ENCODE results near the gene OTOP2. TPM values are rescaled to one million over a fixed set of nuclear protein-coding genes. Genes with fewer than 3 reads are reported as not detected.

The OTOP2 gene
- total RNA-seq, 2 donors from 2014 or later, result not detected

DNA sequence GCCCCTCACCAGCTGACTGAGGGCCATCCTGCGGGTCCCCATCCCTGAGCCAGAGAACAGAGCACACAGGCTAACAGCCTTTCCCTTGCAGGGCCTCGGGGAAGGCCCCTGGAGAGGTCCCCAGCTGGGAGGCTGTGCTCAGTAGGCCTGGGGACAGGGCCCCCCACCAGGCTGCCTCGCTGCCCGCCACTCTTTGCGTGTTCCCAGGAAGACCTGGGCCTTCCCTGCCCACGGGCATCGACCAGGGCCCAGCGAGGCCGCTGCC, 47.7 kb downstream of the OTOP2 start:
- Histone ChIP-seq H3K36me3 (replicated peaks in 1 of 2; ENCODE audit: insufficient read depth in 1 of 2, low read depth in 2 of 2) (no peaks in the 10 kb centered on the region), H3K4me3 (peak overlapping the region; percentile 73 to 99), H3K27me3 (no peaks in the 10 kb centered on the region), H3K27ac (peak overlapping the region; percentile 94 to 97 (median 95)), H3K4me1 (peaks cover 69% of the 10 kb centered on the region), H3K9me3 (no peaks in the 10 kb centered on the region)
- TF ChIP-seq POLR2A (IDR thresholded peaks at IDR 0.05), result no peak
- TF ChIP-seq, protein P1, sequence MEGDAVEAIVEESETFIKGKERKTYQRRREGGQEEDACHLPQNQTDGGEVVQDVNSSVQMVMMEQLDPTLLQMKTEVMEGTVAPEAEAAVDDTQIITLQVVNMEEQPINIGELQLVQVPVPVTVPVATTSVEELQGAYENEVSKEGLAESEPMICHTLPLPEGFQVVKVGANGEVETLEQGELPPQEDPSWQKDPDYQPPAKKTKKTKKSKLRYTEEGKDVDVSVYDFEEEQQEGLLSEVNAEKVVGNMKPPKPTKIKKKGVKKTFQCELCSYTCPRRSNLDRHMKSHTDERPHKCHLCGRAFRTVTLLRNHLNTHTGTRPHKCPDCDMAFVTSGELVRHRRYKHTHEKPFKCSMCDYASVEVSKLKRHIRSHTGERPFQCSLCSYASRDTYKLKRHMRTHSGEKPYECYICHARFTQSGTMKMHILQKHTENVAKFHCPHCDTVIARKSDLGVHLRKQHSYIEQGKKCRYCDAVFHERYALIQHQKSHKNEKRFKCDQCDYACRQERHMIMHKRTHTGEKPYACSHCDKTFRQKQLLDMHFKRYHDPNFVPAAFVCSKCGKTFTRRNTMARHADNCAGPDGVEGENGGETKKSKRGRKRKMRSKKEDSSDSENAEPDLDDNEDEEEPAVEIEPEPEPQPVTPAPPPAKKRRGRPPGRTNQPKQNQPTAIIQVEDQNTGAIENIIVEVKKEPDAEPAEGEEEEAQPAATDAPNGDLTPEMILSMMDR (IDR thresholded peaks at IDR 0.05), result no peak
- ATAC-seq (no peak), DNase-seq (no peak)
- intact Hi-C loops (cut with DNase I), result no loop called here
- 2% methylated on average over 9 of the region's 9 CpGs; no CpG with 5 or more reads in 1 of the 2 donors for WGBS, 2 donors

DNA sequence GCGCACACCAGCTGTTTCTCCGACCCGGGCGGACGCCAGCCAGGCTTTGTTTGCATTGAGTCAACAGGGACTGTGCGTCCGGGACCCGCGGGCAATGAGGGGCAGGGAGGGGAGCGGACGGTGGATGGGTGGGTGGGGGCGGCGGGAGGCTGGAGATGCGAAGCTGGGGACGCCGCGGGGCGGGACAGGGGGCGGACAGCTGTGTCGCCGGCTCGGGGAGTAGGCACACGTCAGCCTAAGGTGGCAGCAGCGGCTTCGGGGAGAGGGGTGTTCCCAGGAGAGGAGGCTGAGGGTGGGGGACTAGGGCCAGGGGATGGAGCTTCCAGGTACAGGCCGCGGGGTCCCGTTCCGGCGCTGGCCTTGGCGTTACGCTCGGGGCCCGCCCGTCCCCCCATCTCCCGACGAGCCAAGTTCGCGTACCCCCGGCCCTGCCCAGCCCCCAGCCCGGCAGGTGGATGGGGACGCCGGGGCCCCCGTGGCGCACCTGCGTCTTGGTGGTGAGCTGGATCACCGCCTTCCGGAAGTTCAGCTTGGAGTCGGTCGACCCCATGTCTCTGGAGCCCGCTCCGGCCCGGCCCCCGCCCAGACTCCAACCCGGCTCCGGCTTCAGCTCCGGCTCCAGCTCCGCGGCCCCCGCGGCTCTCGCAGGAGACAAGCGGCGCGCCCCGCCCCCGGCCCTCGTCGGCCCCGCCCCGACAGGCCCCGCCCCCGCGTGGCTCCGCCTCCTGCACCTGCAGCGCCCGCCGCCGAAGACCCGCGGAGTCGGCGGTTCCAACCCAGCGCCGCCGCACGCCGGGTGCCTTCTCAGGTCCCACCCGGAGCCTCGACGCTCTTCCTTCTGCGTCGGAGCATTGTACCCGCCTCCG, 48.3 kb downstream of the OTOP2 start, which contains the start of gene HID1:
HID1 (minus strand) TSS at position 653 of the 866 bp plus-strand sequence; CDS start at position 550, 103 bp downstream.
- no peaks in the 10 kb centered on the region for H3K36me3 ChIP-seq (replicated peaks in 1 of 2; ENCODE audit: insufficient read depth in 1 of 2, low read depth in 2 of 2)
- peaks cover 69% of the 10 kb centered on the region for H3K4me1 ChIP-seq
- no peaks in the 10 kb centered on the region for H3K27me3 ChIP-seq
- peak within 1 kb of the TSS; percentile 94 to 97 (median 95) for H3K27ac ChIP-seq
- TF ChIP-seq, protein P1 (IDR thresholded peaks at IDR 0.05), result no peak
- peak; percentile 72 to 79 (median 78) for TF ChIP-seq POLR2A (IDR thresholded peaks at IDR 0.05)
- intact Hi-C loops (cut with DNase I), result no loop called here
- DNase-seq, result peak; percentile 86 to 93 (median 87)
- WGBS, 2 donors, result 0 to 2% methylated on average over 11 to 78 of the region's 95 CpGs
- ATAC-seq, result peak; percentile 75
- no peaks in the 10 kb centered on the region for H3K9me3 ChIP-seq
- peak within 1 kb of the TSS; percentile 73 to 99 for H3K4me3 ChIP-seq

DNA sequence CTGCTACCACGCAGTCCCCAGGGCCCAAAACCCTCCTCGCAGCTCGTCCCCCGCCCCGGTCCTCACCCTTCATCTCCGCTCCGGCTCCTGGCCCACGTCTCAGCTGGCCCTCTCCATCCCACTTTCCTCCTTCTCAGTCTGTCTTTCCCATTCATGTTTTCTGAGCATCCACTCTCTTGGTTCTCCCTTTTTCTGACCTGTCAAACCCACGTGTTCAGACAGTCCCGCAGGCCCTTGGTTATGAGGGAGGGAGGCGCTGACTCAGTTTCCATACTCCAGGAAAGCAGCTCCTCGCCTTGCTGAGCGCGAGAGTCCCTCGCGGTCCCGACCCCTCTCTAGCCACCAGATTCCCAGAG, 48.9 kb downstream of the OTOP2 start:
- Histone ChIP-seq H3K9me3 (no peaks in the 10 kb centered on the region), H3K4me3 (no peak overlapping the region), H3K27me3 (no peaks in the 10 kb centered on the region), H3K4me1 (peaks cover 65% of the 10 kb centered on the region), H3K27ac (peak overlapping the region in 3 of 4 donors; percentile 94 to 97 (median 95)), H3K36me3 (replicated peaks in 1 of 2; ENCODE audit: insufficient read depth in 1 of 2, low read depth in 2 of 2) (no peaks in the 10 kb centered on the region)
- WGBS, 2 donors, result 19 to 35% methylated on average over 16 to 17 of the region's 17 CpGs
- intact Hi-C loops (cut with DNase I), result no loop called here
- no peak for ATAC-seq
- no peak for TF ChIP-seq POLR2A (IDR thresholded peaks at IDR 0.05)
- TF ChIP-seq, protein P1 (IDR thresholded peaks at IDR 0.05), result no peak
- no peak for DNase-seq

DNA sequence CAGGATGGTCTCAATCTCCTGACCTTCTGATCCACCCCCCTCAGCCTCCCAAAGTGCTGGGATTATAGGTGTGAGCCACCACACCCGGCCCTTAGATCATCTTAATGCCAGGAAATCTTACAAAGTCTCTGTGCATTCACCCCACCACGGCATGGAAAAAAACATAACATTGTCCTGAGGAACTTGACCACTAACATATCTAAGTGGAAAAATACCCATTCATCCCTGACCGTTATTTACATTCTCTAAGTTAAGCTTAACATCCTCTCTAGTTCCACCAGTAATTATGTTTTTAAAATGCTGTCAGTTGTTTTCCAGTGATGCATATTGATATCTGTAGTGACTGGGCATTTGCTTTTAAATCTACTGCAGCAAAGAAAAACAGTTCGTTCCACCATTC, 51.9 kb downstream of the OTOP2 start:
- H3K9me3 ChIP-seq, result no peaks in the 10 kb centered on the region
- H3K4me3 ChIP-seq, result no peak overlapping the region
- peaks cover 35% of the 10 kb centered on the region for H3K4me1 ChIP-seq
- no peak for DNase-seq
- ATAC-seq, result no peak
- intact Hi-C loops (cut with DNase I), result no loop called here
- 67 to 78% methylated on average over 4 of the region's 4 CpGs for WGBS, 2 donors
- no peaks in the 10 kb centered on the region for H3K27me3 ChIP-seq
- H3K27ac ChIP-seq, result no peak overlapping the region
- no peaks in the 10 kb centered on the region for H3K36me3 ChIP-seq (replicated peaks in 1 of 2; ENCODE audit: insufficient read depth in 1 of 2, low read depth in 2 of 2)
- no peak for TF ChIP-seq POLR2A (IDR thresholded peaks at IDR 0.05)
- TF ChIP-seq, protein P1 (IDR thresholded peaks at IDR 0.05), result no peak

DNA sequence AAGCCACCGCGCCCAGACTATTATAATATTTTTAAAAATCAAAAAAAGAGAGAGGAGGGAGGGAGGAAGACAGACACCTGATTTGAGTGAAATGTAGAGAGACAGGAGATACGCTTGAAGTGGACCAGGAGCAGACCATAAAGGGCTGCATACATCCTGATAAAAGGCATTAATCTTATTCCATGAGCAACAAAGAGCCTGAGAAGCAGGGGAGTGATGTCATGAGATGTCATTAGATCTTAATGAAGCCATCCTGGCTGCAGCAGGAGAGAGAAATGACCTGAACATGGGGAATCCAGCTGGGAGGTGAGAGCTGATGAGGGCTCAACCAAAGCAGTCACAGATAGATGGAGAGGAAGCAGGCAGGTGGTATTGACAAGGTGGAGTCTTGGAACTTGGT, 53.7 kb downstream of the OTOP2 start:
- intact Hi-C loops (cut with DNase I), result no loop called here
- no peak for DNase-seq

More for the DNA sequence above, 53.7 kb downstream of the OTOP2 start:
- Histone ChIP-seq H3K27me3 (no peaks in the 10 kb centered on the region), H3K4me3 (no peak overlapping the region), H3K36me3 (replicated peaks in 1 of 2; ENCODE audit: insufficient read depth in 1 of 2, low read depth in 2 of 2) (no peaks in the 10 kb centered on the region), H3K27ac (no peak overlapping the region), H3K4me1 (peaks cover 40% of the 10 kb centered on the region), H3K9me3 (no peaks in the 10 kb centered on the region)
- no peak for ATAC-seq
- no peak for TF ChIP-seq POLR2A (IDR thresholded peaks at IDR 0.05)
- TF ChIP-seq, protein P1 (IDR thresholded peaks at IDR 0.05), result no peak
- 72 to 86% methylated on average over 3 of the region's 3 CpGs for WGBS, 2 donors
